HepG2 (cell line): ENCODE data around the gene KCNAB2. TPM values are rescaled to one million over a fixed set of nuclear protein-coding genes. Genes with fewer than 3 reads are reported as not detected.

Source experiments
- ATAC-seq: fragments of 200-7000 bp; cut with Tn5 transposase; 3 replicates; pipeline ENCODE4 v1.9.1; 2020; ENCODE audit warnings: mild to moderate bottlenecking, moderate library complexity
- BruUV-seq: library from RNA; stranded (reverse); fragments of 400-500 nt; replicated peaks from 2 replicates; lab custom pipeline; 2021; lab: Mats Ljungman, UMichigan
- CTCF ChIA-PET: fragments of 300-600 bp; formaldehyde crosslinking; extraction: SDS; loops from one replicate; lab custom pipeline; 2021; ENCODE audit warnings: low total read pairs, inconsistent platforms, low intra/inter-chr PET ratio; lab: Yijun Ruan, JAX
- POLR2A ChIA-PET: fragments of 350-600 bp; sonication (Branson Sonifier 250); formaldehyde crosslinking; loops from one replicate; lab custom pipeline; 2020; ENCODE audit warnings: antibody characterized with exemption, inconsistent platforms; lab: Yijun Ruan, JAX
- DNase-seq: peaks from one replicate; pipeline ENCODE4 v3.0.0-alpha.2; 2015; ENCODE audit warnings: low spot score
- FAIRE-seq: peaks from 3 replicates; lab custom pipeline; 2011; peaks lifted over from hg19 to GRCh38; lab: Jason Lieb, UNC
- H2AFZ ChIP-seq: one replicate; pipeline ENCODE4 v1.6.1; 2011; ENCODE audit warnings: low read length, inconsistent platforms
- H3K27ac ChIP-seq: fragments of 300-600 bp; 3 replicates; pipeline ENCODE4 v1.8.0; 2011; ENCODE audit warnings: mixed run types, mild to moderate bottlenecking, mixed read lengths, low read length, inconsistent platforms; ENCODE audit not compliant: insufficient read depth; ENCODE audit errors: extremely low read length
- H3K27me3 ChIP-seq, 2 experiments: fragments of 200-600 bp in 1 of 2; 2 replicates in 1 of 2; 3 replicates in 1 of 2; pipeline versions ENCODE4 v1.6.0 to v1.8.0; 2011; ENCODE audit warnings: low read length in 2 of 2, mild to moderate bottlenecking in 2 of 2, moderate library complexity in 2 of 2, inconsistent platforms in 1 of 2; ENCODE audit not compliant: insufficient read depth in 2 of 2, control insufficient read depth in 1 of 2
- H3K36me3 ChIP-seq, 2 experiments: fragments of 200-600 bp in 1 of 2; replicated peaks in 1 of 2; 2 replicates in 1 of 2; 3 replicates in 1 of 2; pipeline versions ENCODE4 v1.5.1 to v1.8.0; 2011; ENCODE audit warnings: low read length in 2 of 2, inconsistent platforms in 1 of 2; ENCODE audit not compliant: insufficient read depth in 2 of 2, control insufficient read depth in 1 of 2
- H3K4me1 ChIP-seq: 2 replicates; pipeline ENCODE4 v1.5.1; 2012; ENCODE audit warnings: low read length, inconsistent platforms; ENCODE audit not compliant: insufficient read depth
- H3K4me2 ChIP-seq: 2 replicates; pipeline ENCODE4 v1.6.0; 2011; ENCODE audit warnings: low read depth, low read length, inconsistent platforms
- H3K4me3 ChIP-seq, 3 experiments: fragments of 200-600 bp in 1 of 3; sonication (generic), shearing (Covaris generic) in 1 of 3; replicated peaks in 1 of 3; 2 replicates each; pipeline ENCODE4 v1.5.1; 2011 to 2016; ENCODE audit warnings: low read length in 3 of 3, inconsistent platforms in 2 of 3, low read depth in 2 of 3, mild to moderate bottlenecking in 2 of 3, control low read depth in 1 of 3, mixed read lengths in 1 of 3; ENCODE audit not compliant: insufficient read depth in 1 of 3
- H3K79me2 ChIP-seq: one replicate; pipeline ENCODE4 v1.6.1; 2011; ENCODE audit warnings: low read length, inconsistent platforms; ENCODE audit not compliant: insufficient read depth
- H3K9ac ChIP-seq: 2 replicates; pipeline ENCODE4 v1.6.0; 2011; ENCODE audit warnings: mild to moderate bottlenecking, low read depth, low read length, inconsistent platforms; ENCODE audit not compliant: insufficient read depth
- H3K9me3 ChIP-seq: 2 replicates; pipeline ENCODE4 v1.5.1; 2012; ENCODE audit warnings: mild to moderate bottlenecking, low read length
- H4K20me1 ChIP-seq: 2 replicates; pipeline ENCODE4 v1.6.0; 2011; ENCODE audit warnings: inconsistent platforms, mild to moderate bottlenecking, low read length, moderate library complexity; ENCODE audit not compliant: insufficient read depth
- BRD4 ChIP-seq: sonication (generic); formaldehyde crosslinking; IDR thresholded peaks from 2 replicates; pipeline ENCODE4 v1.4.0; 2020; ENCODE audit warnings: missing genetic modification reagents
- HDAC1 ChIP-seq: sonication (generic); formaldehyde crosslinking; IDR thresholded peaks from 2 replicates; pipeline ENCODE4 v1.5.1; 2020; ENCODE audit warnings: mild to moderate bottlenecking, missing genetic modification reagents
- NR2C2 ChIP-seq: sonication (generic); formaldehyde crosslinking; IDR thresholded peaks from 2 replicates; pipeline ENCODE4 v1.4.0; 2020; ENCODE audit warnings: missing genetic modification reagents, mild to moderate bottlenecking, moderate library complexity, borderline replicate concordance
- RFX3 ChIP-seq: IDR thresholded peaks from 2 replicates; pipeline ENCODE4 v1.6.1; 2016; ENCODE audit warnings: missing biosample characterization, missing genetic modification reagents
- SAP130 ChIP-seq: IDR thresholded peaks from 2 replicates; pipeline ENCODE4 v1.6.1; 2016; ENCODE audit warnings: low read depth
- SP1 ChIP-seq, 2 experiments: fragments of 450-650 bp in 1 of 2; sonication (generic) in 1 of 2; formaldehyde crosslinking in 1 of 2; IDR thresholded peaks; 2 replicates each; pipeline versions ENCODE4 v1.4.0 to v1.6.1; 2016 to 2020; ENCODE audit warnings: missing genetic modification reagents in 1 of 2
- ZBTB26 ChIP-seq: IDR thresholded peaks from 2 replicates; pipeline ENCODE4 v1.6.1; 2016; ENCODE audit warnings: missing compliant biosample characterization, missing genetic modification reagents, borderline replicate concordance
- ZBTB49 ChIP-seq: sonication (generic); formaldehyde crosslinking; IDR thresholded peaks from 2 replicates; pipeline ENCODE4 v1.4.0; 2020; ENCODE audit warnings: missing genetic modification reagents, borderline replicate concordance
- ZNF12 ChIP-seq: sonication (generic); formaldehyde crosslinking; IDR thresholded peaks from 2 replicates; pipeline ENCODE4 v1.5.0; 2020; ENCODE audit warnings: missing genetic modification reagents
- ZNF556 ChIP-seq: sonication (generic); formaldehyde crosslinking; IDR thresholded peaks from 2 replicates; pipeline ENCODE4 v1.4.0; 2020; ENCODE audit warnings: mild to moderate bottlenecking, missing genetic modification reagents, borderline replicate concordance
- ZNF589 ChIP-seq: sonication (generic); formaldehyde crosslinking; conservative IDR thresholded peaks from 2 replicates; pipeline ENCODE4 v1.8.0; 2022; ENCODE audit warnings: mild to moderate bottlenecking, moderate library complexity, missing genetic modification reagents
- ZNF660 ChIP-seq: sonication (generic); formaldehyde crosslinking; IDR thresholded peaks from 2 replicates; pipeline ENCODE4 v1.5.1; 2020; ENCODE audit warnings: mild to moderate bottlenecking, low read depth, missing genetic modification reagents, borderline replicate concordance
- ZSCAN20 ChIP-seq: sonication (generic); formaldehyde crosslinking; IDR thresholded peaks from 2 replicates; pipeline ENCODE4 v1.4.0; 2020; ENCODE audit warnings: missing genetic modification reagents, mild to moderate bottlenecking, borderline replicate concordance
- WGBS: methylation state at CpG from one replicate; pipeline ENCODE4 v1.1.6; 2017; ENCODE audit warnings: low lambda C conversion rate; 5-methylcytosine and 5-hydroxymethylcytosine counted together
- in situ Hi-C: cut with HindIII; loops from 2 replicates; pipeline ENCODE4 v1.10.0; 2017; ENCODE audit warnings: low pct_unique_long_range_greater_than_20kb; ENCODE audit not compliant: extremely low pct_ligation_motif_present
- intact Hi-C: fragments of 100-400 bp; cut with micrococcal nuclease; formaldehyde crosslinking; loops from one replicate; pipeline ENCODE4 v1.10.0; 2022; ENCODE audit not compliant: unreplicated experiment
- polyA plus RNA-seq, 8 experiments: library from polyadenylated mRNA; depleted of rRNA in 3 of 8; stranded (reverse) in 7 of 8; unstranded in 1 of 8; fragments of >200 nt; fragmentation: Illumina TruSeq in 4 of 8; extraction: Trizol in 4 of 8; gene quantifications; 2 replicates each; pipeline versions ENCODE4 v1.2.1 to v1.2.3, GENCODE V29; 2011 to 2016; ENCODE audit warnings: low read depth in 4 of 8, missing spikeins in 1 of 8, mixed read lengths in 1 of 8; ENCODE audit not compliant: insufficient read depth in 1 of 8
- total RNA-seq, 5 experiments: library from RNA; depleted of rRNA; stranded (reverse); fragments of >200 nt; fragmentation: Illumina TruSeq; extraction: Trizol; gene quantifications; 2 replicates each; pipeline ENCODE4 v1.2.3, GENCODE V29; 2016; ENCODE audit warnings: low read depth in 1 of 5

KCNAB2 gene
- total and polyA plus RNA-seq, 2 of the 13 experiments (the other 11 are each of a cell fraction or from before 2014, with no cell fraction given): 6.2 to 8.8 TPM

- H3K4me2 ChIP-seq: no peak overlapping the region
- CTCF ChIA-PET: no interaction called here
- DNase-seq: no peak
- in situ Hi-C loops: no loop called here
- H3K27ac ChIP-seq: no peak overlapping the region
- H3K27me3 ChIP-seq: peaks cover 9 to 48% of the 10 kb centered on the region in 2 experiments
- 0% methylated on average over 5 of the region's 7 CpGs for WGBS
- FAIRE-seq: no peak
- no peaks in the 10 kb centered on the region for H3K36me3 ChIP-seq
- H3K9ac ChIP-seq: no peak overlapping the region
- TF ChIP-seq ZBTB49 (CRISPR knock-in tag): no peak
- no peak for TF ChIP-seq SP1 (IDR thresholded peaks at IDR 0.05)
- TF ChIP-seq SP1 (CRISPR knock-in tag; IDR thresholded peaks at IDR 0.05): no peak
- TF ChIP-seq ZNF556 (CRISPR knock-in tag): no peak
- TF ChIP-seq ZBTB26 (CRISPR knock-in tag): no peak
- TF ChIP-seq ZNF12 (CRISPR knock-in tag): no peak
- TF ChIP-seq NR2C2: no peak
- TF ChIP-seq ZNF589: no peak
- no peak for TF ChIP-seq HDAC1 (CRISPR knock-in tag)
- no peak for TF ChIP-seq ZNF660
- TF ChIP-seq RFX3 (CRISPR knock-in tag): no peak
- TF ChIP-seq BRD4 (CRISPR knock-in tag): no peak
- no peak for TF ChIP-seq SAP130 (CRISPR knock-in tag)
- TF ChIP-seq ZSCAN20 (CRISPR knock-in tag): no peak
- intact Hi-C loops: no loop called here
- no peak overlapping the region for H3K4me3 ChIP-seq
- no peaks in the 10 kb centered on the region for H4K20me1 ChIP-seq
- H3K9me3 ChIP-seq: peaks cover 9% of the 10 kb centered on the region
- H3K4me1 ChIP-seq: peaks cover 10% of the 10 kb centered on the region
- POLR2A ChIA-PET: no interaction called here
- no peak for ATAC-seq
- H2AFZ ChIP-seq: no peak overlapping the region
- no TSS peak for BruUV-seq
- no peaks in the 10 kb centered on the region for H3K79me2 ChIP-seq
Measured at GRCh38 chr1:6130596-6130995, 84.9 kb downstream of the KCNAB2 start.
